GM12892 (cell line): ENCODE measurements around the gene MAFG.
"Not testable (repeated sequence)": the region's sequence is repeated elsewhere in the genome, so short reads cannot be mapped to it uniquely, and the experiment has no call there.

ENCODE experiments used
- DNase-seq: peaks from one replicate; pipeline ENCODE4 v3.0.0; 2011; ENCODE audit not compliant: insufficient read length
- FAIRE-seq: peaks from 2 replicates; lab custom pipeline; 2011; peaks lifted over from hg19 to GRCh38; lab: Jason Lieb, UNC
- POLR2A ChIP-seq: IDR thresholded peaks from 2 replicates; pipeline ENCODE4 v1.6.1; 2011; ENCODE audit warnings: low read depth, low read length, control low read depth
- POLR2AphosphoS5 ChIP-seq: IDR thresholded peaks from 2 replicates; pipeline ENCODE4 v1.6.1; 2011; ENCODE audit warnings: low read depth, low read length, control low read depth
- TAF1 ChIP-seq: IDR thresholded peaks from 2 replicates; pipeline ENCODE4 v1.6.1; 2011; ENCODE audit warnings: low read depth, mild to moderate bottlenecking, control low read depth, low read length, borderline replicate concordance

Gene MAFG

GRCh38 chr17:81923302-81924260 is 4.0 kb downstream of the MAFG start:
- no peak for DNase-seq
- no peak for TF ChIP-seq POLR2AphosphoS5
- FAIRE-seq: no peak

GRCh38 chr17:81922566-81923301 is 4.8 kb downstream of the MAFG start:
- TF ChIP-seq POLR2AphosphoS5 (no peak), POLR2A (no peak), TAF1 (no peak)
- DNase-seq: no peak
- no peak for FAIRE-seq

GRCh38 chr17:81921996-81922565 is 5.5 kb downstream of the MAFG start:
- DNase-seq (no peak), FAIRE-seq (no peak)
- TF ChIP-seq POLR2AphosphoS5 (no peak), TAF1 (no peak), POLR2A (no peak)

GRCh38 chr17:81921537-81921862 is 6.0 kb downstream of the MAFG start:
- DNase-seq (no peak), FAIRE-seq (no peak)
- TF ChIP-seq POLR2A (no peak), POLR2AphosphoS5 (no peak)

GRCh38 chr17:81920612-81921536 is 6.7 kb downstream of the MAFG start:
- DNase-seq: no peak
- no peak for FAIRE-seq
- TF ChIP-seq TAF1: no peak

GRCh38 chr17:81918832-81919545 is 8.5 kb downstream of the MAFG start:
- FAIRE-seq (peak; percentile 73), DNase-seq (no peak)
- TF ChIP-seq POLR2A (no peak), TAF1 (no peak), POLR2AphosphoS5 (no peak)

GRCh38 chr17:81918333-81918669 is 9.2 kb downstream of the MAFG start:
- peak; percentile 54 for FAIRE-seq
- DNase-seq: not testable (repeated sequence)

GRCh38 chr17:81917565-81918332 is 9.8 kb downstream of the MAFG start, which contains the start of gene SIRT7:
TSS of gene SIRT7 (minus strand) at chr17:81918176. CDS start at chr17:81918131, 45 bp downstream.
- FAIRE-seq: peak; percentile 88
- DNase-seq: peak; percentile 100

GRCh38 chr17:81916234-81917001 is 11.1 kb downstream of the MAFG start:
- DNase-seq (no peak), FAIRE-seq (no peak)
- TF ChIP-seq POLR2A: no peak
- no peak for TF ChIP-seq POLR2AphosphoS5
- no peak for TF ChIP-seq TAF1

More at GRCh38 chr17:81917565-81918332, 9.8 kb downstream of the MAFG start, which contains the start of gene SIRT7:
- TF ChIP-seq POLR2AphosphoS5: peak; percentile 80
- TF ChIP-seq TAF1: peak; percentile 74; the same call in 1 of the 2 replicates
- peak; percentile 89 for TF ChIP-seq POLR2A
